HG03571 (cell line): ENCODE data around the gene ZMIZ1.

Experiments used
- ATAC-seq: cut with Tn5 transposase; IDR thresholded peaks from one replicate; pipeline ENCODE4 v1.9.1; 2021; ENCODE audit not compliant: unreplicated experiment

The ZMIZ1 gene

DNA sequence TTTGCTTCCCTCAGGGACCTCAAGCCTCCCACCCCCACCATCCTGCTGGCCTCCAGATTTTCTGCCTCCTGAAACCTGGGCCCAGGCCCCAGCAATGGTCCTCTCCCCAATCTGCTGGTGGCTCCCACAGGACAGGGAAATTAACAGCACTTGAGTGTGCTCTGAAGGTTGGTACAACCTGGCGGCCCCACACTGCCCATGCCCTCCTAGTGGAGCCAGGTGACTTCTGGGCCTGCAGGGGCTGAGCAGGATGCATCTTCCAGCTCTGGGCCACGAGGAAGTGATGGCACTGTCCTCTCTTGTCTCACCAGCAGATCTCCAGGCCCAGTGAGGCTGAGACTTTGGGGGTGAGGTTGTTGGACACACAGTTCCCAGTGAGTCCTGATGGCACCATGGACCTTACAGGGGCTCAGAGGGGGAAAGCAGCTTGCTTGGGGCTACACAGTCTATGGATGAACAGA, 3.6 kb upstream of the ZMIZ1 start:
- ATAC-seq: no peak

DNA sequence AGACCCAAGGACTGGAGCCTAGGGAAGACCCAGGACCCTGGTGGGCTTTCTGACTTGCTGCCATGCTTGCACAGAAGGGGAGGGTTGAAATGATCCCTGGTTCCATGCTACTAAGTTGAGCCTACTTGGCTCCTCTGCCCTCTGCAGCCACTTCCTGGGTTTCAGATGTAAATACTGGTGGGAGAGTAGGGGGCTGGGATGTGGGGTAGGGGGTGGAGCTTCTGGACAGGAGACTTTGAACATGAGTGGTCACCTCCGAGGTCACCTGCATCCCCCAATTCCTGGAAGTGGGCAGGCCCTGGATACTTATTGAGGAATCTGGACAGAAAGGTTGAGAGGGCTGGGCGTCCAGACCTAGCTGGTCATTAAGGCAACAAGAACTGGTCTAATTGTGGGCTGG, 2.9 kb upstream of the ZMIZ1 start:
- no peak for ATAC-seq

DNA sequence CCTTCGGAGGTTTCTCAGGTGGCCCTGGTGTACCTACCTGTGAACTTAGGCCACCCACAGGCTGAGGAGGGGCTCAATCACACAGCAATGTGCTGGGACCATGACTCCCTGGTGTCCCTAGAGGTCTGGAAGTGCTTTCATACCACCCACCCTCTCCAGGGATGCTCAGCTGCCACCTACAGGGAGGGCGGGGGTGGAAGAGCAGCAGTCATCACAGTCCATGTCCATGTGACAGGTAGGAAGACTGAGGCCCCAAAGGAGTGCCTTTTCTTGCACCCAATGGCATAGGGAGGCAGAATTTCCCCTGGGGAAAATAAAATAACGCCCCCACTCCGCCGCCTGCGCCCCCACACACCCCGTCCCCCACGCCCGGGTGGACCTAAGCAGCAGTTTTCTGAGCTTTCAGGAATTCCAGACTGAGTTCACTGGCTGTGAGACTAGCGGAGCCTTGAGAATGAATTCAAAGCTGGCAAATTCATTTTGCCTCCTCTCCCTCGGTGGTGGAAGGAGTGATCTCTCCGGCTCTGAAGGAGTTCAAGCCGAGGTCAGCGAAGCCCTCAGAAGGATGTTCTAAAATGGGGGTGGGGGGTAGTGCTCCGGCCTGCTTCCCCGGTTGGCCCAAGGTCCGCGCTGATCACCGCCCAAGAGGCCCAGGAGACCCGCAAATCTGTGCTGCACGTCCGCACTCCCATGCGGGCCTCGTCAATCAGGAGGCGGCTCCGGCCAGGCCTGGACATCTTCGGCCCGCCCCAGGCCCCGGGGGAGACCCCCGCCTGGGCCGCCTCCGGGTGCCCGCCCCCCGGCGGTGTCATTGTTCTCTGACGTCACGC, 2.1 kb upstream of the ZMIZ1 start:
- no peak for ATAC-seq

DNA sequence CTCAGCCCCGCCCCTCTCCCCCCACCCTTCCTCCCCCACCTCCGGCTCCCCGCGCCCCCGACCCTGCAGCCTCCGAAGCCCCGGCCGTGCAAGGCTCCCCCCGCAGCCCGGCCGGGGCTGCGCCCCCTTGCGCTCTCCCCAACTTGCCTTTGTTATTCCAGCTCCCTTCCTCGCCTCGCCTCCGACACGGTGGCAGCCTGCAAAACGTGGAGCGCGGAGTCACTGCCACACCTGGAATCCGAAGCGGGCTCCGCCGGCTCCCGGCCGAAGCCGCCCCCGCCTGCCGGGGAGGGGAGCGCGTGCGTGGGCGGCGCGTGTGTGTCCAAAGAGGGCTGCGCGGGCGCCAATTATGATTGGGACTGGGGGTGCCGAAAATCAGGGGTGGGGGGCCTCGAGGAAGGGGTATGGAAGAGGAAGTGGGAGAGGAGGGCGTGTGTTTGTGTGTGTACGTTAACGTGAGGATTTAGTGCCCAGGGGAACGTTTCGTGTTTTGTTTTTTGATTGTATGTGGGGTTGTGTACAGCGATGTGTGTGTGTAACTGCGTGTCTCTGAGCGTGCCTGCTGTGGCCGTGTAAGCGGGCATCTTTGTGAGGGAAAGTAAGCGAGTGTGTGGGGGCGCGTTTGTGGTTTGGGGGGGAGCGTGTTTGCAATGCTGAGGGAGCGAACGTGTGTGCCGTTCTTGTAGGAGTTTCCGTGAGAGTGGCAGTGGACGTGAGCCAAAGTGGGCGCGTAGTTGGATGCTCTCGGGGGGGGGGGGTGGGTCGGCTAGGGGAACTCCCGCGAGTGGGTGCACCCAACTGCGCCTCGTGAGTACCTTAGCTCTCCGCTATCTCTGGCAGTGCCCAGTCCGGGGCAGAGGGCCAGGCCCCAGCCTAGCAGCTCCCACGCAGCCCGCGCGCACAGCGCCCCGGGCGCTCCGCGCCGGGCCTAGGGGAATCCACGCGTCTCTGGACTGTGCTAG, 1.2 kb upstream of the ZMIZ1 start:
- ATAC-seq: no peak

DNA sequence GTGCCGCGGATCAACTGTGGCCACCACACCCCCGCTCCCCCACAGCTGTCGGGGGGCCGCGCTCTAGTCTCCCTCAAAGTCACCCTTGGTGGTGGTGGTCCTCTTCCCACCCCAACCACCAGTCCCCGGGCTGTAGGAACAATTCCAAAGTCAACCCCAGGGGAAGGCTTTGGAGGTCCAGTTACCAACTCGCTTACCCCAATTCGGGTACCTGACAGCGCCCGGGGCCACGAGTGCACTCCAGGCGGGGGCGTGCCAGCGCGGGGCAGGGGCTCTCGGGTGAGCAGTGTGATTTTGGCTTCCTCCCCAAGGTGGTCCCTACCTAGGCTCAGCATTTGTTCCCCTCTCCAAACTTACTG, 584 bp upstream of the ZMIZ1 start:
- ATAC-seq: no peak

DNA sequence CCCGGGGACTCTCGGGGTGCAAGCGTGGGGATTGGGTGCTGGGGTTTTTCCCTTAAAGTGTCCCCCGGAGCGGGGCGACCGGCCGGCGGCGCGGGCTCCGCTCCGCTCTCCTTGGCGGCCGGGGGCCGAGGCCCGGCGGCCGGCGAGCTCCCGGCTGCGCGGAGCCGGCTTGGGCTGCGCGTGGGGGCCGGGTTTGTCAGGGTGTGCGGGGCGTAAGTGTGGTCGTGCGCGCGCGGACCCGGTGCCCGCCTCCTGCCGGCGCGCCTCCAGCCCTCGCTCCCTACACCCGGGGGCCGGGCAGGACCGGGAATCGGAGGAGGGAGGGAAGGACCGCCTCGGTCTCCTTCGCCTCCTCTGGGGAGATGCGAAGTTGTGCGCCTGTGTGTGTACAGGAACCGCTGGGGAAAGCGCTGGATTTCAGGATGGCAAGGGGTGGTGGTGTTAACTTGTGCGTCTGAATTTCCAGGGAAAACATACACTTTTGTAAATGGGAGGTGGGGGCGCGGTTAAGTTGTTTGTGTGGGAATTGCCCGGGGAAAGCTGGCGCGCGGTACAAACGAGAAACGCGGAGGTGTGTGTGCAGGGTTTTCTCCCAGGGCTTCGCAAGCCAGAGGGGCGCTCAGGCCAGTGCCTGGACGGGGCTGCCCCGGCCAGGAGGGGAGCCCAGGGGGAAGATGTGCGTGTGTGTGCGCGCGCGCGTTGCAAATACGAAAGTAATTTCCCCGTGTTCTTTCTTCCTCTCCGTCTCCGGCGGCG, 737 bp downstream of the ZMIZ1 start:
- no peak for ATAC-seq

DNA sequence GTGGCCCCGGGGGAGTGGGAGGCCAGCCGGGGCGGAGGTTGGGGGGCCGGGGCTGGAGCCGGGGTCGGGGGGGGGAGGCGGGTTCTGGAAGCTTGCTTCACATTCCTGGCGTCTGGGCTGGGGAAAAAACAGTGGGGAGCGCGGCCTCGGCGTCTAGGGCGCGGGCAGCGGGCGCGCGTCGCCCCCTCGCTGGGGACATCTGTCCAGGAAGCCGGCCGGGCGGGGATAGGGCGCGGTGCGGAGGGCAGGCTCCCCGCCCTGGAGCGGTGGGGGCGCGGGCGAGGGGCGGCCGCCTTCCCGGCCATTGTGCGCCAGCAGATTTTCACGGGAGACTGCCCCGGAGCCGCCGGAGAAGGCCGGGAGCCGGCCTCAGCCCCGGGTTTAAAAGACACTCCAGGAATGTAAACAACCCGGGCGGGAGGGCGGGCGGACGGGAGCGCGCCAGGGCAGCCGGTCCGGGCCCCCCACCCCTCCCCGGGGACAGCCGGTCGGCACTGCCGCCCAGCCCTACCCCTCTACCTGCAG, 1.4 kb downstream of the ZMIZ1 start:
- no peak for ATAC-seq

DNA sequence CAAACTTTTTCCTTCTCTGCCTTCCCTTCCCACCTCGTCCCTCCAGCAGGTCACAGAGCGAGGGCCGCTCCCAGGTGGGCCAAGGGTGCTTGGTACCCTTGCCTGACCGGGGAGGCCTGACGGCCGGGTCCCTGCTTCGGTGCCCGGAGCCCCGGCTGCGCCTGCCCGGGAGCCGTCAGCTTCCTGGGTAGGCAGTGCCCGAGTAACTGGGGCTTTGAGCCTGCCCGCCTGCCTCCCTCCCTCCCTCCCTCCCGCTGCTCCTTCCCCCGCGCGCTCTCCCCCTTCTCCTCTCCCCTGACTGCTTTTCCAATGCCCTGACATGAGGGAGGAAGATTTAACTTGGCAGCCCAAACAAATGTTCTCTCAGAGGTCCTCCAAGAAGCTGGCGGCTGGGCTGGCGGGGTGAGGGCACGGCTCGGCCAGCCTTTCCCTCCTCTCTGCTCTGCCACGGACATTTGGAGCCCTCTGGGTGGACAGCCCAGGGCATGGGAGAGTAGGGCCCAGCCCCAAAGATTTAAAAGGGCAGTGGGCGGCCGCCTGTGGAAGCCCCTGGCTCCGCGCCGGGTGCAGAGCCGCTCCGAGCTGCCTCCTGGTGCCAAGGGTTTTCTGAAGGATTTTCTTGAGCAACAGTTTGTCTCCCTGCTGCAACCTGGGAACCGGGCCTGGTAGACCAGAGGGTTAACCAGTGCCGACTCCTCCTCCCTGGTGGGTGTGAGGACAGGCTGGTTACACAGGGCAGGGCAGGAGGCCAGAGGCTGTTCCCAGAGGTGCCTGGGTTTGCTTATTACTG, 2.0 kb downstream of the ZMIZ1 start:
- no peak for ATAC-seq

DNA sequence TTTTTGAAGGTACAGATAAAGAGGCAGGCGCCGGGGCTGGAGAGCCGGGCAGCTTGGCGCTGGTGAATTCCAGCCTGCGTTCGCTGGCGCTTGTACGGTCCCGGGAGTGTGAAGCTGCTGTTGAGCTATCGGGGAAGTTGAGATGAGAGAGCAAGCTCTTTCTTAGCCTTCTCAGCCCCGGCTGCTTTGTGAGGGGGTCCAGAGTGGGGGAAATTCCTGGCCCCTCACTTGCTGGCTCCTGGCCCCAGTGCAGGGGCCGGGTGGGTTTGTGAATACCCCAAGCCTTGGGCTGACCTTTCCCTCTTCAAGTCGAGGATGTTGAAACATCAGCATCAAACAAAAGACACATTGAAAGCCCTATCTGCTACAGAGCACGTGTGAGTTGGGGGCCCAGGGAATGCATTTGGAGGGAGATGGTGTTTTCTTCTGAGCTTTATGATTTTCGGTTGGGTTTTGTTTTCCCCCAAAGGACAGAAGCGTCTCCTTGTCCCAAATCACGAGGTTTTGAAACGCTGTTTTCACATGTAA, 2.7 kb downstream of the ZMIZ1 start:
- no peak for ATAC-seq

DNA sequence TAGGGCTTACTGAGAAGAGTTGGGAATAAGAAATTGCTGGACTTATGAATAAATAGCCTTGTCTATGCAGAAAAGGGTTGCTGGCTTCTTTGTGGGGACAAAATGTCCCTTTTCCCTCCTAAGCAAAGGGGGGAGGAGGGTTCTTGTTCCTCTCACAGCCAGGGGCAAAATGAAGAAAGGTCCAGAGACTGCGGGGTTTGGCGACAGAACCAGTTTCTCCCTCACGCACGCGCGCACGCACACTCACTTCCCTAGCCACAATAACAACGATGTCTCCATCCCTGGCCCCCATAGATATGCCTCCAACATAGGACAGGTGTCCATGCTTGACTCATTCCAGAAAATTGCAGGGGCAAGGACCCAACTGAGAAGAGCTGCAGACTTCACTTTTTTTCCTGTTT, 3.3 kb downstream of the ZMIZ1 start:
- no peak for ATAC-seq

DNA sequence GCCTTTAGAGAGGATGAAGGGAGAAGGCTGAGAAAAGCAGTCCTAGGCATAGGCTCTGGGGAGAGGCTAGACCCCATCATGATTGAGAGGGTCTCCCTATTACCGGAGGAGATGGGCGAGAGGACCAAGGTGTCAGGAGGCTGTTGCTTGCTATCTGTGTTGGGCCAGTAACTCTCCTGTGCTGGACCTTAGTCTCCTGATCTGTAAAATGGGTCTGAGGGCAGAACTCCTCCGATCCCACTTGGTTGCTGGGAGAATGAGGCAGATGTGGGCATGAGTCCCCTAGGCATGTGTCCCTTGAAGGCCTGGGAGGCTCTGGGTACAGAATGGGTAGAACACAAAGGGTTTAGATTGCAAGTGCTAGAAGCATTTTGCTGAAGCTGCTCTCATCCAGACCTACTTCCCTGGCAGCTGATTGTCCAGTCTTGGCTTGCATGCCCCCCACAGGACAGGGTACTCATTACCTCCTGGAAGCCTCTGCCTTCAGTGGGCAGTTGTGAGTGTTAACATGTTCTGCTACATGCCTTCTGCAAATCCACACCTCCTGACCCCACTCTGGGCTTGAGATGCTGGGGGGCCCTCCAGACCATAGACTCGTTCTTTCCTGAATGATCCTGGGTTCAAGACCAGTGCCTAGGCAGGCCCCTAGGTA, 4.4 kb downstream of the ZMIZ1 start:
- no peak for ATAC-seq

DNA sequence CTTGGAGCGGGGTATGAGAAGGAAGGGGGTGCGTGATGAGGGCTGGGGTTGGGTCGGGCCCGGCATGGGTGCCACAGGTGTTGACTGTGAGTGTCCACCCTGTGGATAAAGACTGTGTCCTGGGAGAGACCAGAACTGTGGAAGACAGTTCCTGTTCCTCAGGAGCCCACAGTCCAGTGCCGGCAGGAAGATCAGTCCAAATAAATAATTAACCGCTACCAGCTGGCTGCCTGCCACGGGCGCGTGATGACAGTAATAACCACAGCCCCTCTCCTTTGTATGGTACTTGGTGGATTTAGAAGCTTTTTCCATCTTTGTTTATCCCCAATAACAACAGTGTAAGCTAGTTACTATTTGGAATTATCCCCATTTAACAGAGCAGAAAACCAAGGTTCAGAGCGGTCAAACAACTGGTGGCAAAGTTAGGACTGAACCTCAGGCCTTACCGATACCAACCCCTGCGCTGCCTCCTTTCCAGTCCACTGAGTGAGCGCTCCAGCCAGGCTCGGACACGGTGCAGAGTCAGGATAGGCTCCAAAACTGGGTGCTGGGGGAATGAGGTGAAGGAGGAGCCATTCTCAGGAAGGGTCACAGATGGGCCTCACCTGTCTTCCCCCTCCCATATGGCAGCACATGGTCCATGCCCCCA, 5.1 kb downstream of the ZMIZ1 start:
- no peak for ATAC-seq

DNA sequence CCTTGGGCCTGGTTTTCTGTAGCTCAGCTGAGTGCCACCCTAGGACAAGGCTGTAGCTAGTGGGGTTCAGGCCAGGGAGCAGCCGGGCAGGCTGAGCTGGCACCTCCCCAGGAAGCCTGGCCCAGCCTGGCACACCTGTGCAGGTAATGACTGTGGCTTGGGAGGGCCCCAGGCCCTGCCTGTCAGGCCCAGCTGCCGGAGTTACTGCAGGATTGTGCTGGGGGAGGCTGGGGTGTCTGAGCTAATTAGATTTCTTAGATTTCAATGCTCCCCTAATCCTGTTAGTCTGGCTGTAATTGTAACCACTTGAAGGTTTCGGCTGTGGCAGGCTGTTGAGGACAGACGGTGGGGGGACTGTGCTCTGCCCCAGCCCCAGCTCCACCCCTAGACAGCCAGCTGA, 6.0 kb downstream of the ZMIZ1 start:
- no peak for ATAC-seq

DNA sequence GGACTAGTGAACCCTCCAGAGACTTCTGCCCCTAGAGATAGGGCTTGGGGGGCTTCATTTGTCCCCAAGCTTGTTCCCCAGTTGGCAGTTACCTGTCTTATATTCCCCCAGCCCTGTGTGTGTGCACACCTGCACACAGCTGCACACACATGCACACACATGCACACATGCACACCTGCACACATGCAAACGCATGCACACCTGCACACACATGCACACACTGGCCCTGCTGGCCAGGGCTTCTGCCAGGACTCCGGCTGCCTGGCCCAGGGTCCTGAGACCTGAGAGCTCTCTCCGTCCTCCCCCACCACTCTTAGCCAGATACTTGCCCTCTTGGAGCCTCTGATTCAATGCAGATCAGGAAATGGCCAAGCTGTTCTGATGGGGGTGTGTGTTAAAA, 6.7 kb downstream of the ZMIZ1 start:
- no peak for ATAC-seq

DNA sequence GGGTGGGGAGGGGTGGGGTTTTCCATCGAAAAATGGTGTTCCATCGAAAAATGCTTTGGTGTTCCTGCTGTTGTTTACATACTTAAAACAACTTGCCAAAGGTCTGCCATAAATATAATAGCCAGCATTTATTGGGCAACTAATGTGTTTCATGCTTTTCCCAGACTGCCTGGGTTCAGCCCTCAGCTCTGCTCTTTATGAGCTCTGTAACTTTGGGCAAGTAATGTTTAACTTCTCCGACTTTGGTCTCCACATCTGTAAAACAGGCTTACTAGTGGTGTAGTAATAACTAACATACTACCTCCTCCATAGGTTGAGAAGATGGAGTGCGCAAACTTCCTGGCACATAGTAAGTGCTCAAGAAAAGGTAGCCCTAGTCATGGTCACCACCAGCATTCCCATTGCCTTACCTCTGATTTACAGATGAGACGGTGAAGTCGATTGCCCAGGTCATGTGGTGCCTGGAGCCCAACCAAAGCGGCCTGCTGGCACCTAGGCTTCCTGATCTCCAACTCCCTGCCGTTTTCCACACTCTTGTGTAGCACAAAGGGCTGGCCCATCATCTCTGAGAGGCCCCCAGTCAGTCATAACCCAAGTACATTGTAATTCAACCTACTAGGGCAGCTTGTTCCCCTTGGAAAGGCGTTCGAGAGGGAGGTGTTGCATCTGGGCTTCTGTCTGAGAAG, 8.9 kb downstream of the ZMIZ1 start:
- no peak for ATAC-seq

DNA sequence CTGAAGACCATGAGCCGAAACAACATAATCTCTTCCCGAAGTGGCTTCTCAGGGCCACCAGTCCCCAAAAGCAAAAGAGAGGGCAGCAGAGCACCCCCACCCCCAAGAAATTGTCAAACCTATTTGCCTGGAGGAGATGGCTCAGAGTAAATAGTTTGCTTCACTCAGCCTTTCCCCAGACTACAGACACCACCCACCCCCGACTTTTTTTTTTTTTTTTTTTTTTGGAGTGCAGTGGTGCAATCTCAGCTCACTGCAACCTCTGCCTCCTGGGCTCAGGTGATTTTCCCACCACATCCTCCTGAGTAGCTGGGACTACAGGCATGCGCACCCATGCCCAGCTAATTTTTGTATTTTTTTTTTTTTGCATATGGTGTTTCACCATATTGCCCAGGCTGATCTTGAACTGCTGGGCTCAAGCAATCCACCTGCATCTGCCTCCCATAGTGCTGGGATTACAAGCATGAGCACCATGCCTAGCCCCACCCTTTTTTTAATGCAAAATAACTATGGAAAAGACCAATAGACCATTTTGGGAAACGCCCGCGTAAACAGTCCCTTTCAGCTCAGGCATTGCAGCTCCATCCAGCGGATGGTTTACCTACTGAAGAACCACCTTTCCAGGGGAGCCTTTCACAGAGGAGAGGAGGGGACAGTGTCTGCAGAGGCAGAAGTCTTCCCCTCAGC, 9.7 kb downstream of the ZMIZ1 start:
- no peak for ATAC-seq

DNA sequence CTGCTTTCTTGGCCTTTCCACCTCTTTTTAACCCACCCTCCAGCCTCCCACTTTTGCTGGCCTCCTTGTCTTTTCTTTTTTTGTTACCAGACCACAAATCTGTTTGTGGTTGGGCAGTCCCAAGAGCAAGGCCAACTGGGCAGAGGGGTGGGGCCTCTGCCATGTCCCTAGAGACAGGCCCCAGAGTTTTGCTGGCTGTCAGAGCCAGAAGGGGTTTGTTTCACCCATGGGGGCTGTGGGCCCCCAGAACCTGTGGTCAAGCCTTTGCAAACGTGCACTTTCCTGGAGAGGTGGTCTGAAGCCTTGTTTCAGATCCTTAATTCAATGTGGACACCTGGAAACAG, 10.3 kb downstream of the ZMIZ1 start:
- ATAC-seq: no peak
